CD4-positive, alpha-beta T cell treated with Interleukin-4 for 4 hours (primary cell): ENCODE results near the gene MYRIP.

Experiments used
- DNase-seq: peaks from one replicate; pipeline ENCODE4 v3.0.0-alpha.2; 2020

MYRIP gene

DNA sequence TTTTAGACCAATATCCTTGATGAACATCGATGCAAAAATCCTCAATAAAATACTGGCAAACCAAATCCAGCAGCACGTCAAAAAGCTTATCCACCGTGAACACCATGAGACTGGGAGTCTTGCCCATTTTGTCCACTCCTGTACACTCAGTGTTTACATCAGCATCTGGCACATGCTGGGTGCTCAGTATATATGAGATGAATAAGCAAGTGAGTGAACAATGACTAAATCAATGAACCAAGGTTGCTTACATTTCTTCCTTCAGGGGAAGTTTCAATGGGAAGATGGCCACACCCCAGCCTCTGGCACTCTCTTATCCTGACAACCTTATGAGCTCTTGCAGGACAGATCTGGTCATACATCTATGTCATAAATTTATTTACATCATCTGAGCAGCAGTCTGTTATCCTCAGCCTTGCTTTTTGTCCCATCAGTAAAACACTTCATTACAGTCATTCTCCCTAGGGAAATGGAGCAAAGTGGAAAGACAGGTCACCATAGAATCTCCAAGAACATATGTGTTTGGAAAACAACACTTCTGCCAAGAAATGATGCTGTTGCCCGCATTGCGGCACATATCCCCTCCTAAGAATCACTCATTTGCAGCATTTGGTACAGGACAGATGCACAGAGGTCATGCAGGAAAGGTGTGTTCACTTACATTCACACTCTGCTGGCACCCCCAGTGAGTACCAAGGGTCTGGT lies 328.3 kb downstream of the MYRIP start:
- DNase-seq: no peak

GRCh38 chr3:40143283-40144090 lies 334.1 kb downstream of the MYRIP start:
- no peak for DNase-seq

- no peak for DNase-seq
Measured at GRCh38 chr3:40148827-40149226, 339.4 kb downstream of the MYRIP start.

GRCh38 chr3:40152482-40153133 lies 343.2 kb downstream of the MYRIP start:
- no peak for DNase-seq

DNA sequence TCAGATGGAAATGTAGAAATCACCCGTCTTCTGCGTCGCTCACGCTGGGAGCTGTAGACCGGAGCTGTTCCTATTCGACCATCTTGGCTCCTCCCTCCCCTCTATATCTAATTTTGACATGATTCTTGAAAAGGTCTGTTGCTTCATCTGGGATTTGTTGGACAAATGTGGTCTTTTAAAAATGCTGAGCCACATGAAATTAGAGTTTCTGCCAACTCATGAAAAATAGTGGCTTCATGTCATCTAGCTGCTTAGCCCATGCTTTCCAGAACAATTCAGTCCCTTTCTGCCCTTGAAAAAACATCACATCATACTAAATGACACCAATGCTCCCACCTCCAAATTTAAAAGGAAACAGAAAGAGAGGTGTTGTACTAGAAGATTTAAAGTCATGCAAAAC lies 351.5 kb downstream of the MYRIP start:
- no peak for DNase-seq

DNA sequence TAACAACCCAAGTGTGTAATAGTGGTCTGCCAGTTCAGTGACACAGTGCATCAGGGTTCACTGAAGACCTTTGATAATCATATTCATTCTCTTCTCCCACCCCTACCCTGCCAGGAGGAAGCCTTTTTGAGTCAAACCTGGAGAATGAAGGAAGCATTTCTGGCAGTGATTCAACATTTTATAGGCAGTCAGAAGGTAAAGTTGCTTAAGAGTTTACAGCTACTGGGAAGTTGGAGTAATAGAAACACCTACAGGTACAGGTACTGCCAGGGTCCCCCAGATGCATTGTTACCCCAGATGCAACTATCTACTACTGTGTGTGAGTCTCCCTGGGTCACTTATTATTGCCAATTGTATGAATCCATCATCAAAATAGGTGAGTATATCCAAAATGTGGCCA lies 353.2 kb downstream of the MYRIP start:
- no peak for DNase-seq

- no peak for DNase-seq
Measured at GRCh38 chr3:40166997-40167396, 357.6 kb downstream of the MYRIP start.

DNA sequence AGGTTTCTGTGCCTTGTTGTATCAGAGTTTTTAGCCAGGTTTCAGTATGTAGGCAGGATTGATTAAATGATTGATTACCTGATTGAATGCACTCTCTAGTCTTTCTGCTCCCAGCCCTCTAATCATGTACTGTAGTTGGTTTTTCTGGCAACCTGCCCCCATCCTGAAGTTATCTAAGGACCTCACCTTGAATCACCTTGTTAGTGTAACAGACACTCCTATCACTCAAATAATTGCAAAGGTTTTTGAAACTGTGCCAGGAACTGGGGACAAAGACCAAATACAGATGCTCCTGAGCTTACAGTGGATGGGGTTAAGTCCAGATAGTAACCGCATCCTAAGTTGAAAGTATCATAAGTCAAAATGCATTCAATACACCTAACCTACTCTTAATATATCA lies 358.5 kb downstream of the MYRIP start:
- DNase-seq: no peak

GRCh38 chr3:40169983-40170382 lies 360.6 kb downstream of the MYRIP start:
- DNase-seq: no peak

GRCh38 chr3:40170395-40170794 lies 361.0 kb downstream of the MYRIP start:
- DNase-seq: no peak

- DNase-seq: no peak
Measured at GRCh38 chr3:40172560-40172959, 363.2 kb downstream of the MYRIP start.

DNA sequence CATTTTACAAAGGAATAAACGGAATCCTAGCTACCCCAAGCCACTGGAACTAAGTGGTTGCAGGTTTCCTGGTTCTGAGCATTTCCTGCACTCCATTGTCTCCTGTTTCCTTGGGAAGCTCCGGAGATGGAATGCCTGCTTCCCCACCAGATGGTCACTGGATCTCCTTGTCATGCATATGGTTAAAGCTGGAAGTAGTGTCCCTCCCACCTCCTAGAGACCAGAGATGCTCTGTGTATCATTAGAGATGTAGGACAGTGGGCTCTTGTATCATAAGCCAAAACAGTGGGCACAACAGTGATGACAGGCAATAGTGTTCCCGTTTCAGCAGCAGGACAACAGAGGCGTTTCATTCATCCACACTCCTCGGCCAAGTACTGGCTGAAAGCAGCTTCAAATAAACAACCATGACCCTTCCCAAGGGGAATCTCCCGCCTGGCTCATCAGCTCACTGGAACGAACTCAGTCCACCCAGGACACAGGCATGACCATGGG lies 363.9 kb downstream of the MYRIP start:
- DNase-seq: no peak

DNA sequence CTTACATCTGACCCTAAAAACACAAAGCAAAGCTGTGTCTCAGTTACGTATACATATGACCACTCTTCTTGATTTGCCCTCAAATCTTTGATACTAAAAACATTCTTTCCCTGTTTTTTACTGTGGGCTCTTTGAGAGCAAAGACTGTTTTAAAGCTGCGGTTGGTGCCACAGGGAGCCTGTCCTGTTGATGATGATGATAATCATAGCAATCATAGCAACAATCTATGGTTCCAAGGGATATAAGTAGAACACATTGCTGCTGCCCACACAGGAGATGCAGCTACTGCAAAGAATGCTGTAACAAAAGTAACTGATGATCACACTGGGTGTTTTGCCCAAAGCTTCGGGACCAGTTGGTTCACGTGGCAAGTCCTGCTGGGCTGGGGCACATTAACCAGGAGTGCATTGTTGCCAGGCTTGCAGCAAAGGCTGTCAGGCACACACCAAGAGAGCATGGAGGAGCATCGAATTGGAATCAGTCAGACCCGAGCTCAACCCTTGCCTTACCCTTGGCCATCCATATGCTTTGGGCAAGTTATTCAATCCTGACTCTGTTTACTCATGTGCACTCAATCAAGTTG lies 368.7 kb downstream of the MYRIP start:
- no peak for DNase-seq

- DNase-seq: peak; percentile 28
Measured at GRCh38 chr3:40179016-40179415, 369.6 kb downstream of the MYRIP start.

GRCh38 chr3:40181182-40181581 lies 371.8 kb downstream of the MYRIP start:
- no peak for DNase-seq

DNA sequence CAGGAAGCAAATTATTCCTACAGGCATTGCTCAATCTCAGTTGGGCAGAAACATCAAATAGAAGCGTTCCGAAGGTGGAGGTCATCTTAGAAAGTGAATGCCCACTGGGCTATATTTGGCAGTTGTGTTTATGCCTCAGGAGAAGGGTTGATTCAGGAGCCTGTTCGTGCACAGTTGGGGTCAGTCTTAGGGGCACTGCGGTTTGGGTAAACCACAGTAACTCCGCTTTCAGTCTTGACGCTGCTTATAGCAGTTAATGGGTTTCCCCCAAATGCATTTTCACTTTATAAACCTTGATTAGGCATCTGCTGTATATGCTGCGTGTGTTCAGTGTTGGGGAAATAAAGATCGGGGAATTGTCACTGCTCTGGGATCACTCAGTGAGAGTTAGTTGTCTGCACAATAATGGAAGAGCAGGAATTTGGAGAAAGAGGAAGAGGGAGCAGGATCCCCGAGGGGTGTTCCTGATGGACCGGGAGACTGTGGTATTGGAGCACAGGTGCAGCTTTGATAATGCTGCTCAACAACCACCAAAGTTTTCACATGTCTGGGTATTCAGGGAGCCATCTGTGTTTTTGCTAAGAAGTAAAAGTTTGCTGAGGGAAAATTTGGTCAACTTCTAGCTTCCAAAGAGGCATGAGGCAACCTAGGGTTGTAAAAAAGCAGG lies 375.8 kb downstream of the MYRIP start:
- DNase-seq: no peak

GRCh38 chr3:40186508-40186907 lies 377.1 kb downstream of the MYRIP start:
- no peak for DNase-seq

GRCh38 chr3:40187945-40188344 lies 378.5 kb downstream of the MYRIP start:
- DNase-seq: no peak

DNA sequence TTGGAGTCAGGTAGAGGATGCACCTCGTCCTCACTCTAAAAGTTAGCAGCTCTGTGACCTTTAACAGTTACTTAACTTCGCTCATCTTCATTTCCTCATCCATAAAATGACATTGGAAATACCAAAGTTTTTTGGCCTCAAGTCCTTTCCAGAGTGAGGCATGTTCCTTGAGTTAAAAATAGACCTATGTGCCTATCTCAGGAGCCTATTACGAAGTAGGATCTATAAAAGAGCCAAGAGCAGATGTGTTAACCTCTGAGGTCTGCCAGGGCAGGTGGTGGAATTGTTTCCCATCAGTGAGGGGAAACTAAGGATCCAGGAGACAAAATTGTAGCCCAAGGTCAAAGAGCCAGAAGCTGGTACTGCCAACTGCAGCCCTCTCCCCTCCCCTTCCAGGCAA lies 379.7 kb downstream of the MYRIP start:
- no peak for DNase-seq

DNA sequence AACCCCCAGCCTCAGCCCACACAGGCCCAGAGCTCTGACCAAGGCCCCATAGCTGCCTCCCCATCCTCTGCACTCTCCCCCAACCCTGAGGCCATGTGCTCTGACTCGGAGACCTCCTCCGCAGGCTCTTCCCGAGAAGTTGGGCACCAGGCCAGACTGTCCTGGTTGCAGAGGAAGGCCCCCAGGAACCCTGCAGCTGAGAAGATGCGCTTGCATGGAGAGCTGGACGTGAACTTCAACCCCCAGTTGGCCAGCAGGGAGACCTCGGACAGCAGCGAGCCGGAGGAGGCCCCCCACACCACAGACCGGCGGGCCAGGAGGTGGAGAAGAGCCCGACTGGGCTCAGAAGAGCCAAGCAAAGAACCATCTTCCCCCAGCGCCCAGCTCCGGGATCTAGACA lies 380.6 kb downstream of the MYRIP start:
- no peak for DNase-seq

DNA sequence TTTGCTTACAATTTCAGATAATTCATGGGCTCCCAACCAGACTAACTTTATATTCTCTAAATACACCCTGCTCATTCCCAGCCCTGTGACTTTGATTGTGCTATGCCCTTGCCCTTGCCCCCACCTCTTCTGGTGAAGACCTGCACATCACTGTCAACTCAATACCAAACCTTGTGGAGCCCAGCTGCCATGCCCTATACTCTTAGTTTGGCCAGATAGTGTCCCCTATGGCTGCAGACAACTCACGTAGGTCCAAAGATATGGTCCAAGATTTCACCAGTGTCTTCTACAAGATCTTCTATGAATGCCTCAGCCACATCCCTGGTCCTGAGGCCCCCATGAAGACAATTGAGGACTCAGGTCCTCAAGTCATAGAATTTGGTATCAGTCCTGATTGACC lies 381.8 kb downstream of the MYRIP start:
- no peak for DNase-seq

DNA sequence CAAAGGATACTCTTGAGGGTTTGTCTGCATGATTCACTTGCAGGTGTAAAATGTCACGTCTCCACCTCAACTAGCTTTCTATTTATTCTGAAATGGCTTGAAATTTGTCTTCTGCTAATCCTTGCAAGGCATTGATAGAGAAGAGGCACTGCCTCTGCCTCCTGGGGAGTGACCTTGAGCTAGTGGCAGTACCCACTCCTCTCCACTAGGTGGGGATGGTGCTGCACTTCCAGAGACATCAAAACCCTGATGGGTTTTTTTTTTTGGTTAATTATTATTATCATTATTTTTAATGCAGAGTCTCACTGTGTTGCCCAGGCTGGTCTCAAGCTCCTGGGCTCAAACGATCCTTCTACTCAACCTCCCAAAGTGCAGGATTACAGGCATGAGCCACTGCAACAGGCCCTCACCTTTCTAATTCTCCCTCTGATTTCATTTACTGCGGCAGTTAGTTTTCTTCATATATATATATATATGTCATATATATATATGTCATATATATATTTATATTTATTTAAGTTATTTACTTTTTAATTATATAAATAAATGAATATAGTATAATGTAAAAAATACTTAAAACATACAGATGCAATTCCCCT lies 382.5 kb downstream of the MYRIP start:
- DNase-seq: peak; percentile 67
